SK-N-SH treated with all-trans-retinoic acid at 6 μM for 48 hours (cell line): ENCODE measurements around the gene PTPRCAP.

Experiments
- ATAC-seq: fragments of 200-7000 bp; cut with Tn5 transposase; 3 replicates; pipeline ENCODE4 v1.9.1; 2020; ENCODE audit warnings: mild to moderate bottlenecking, moderate library complexity
- ARNTL ChIP-seq: fragments of 450-650 bp; formaldehyde crosslinking; IDR thresholded peaks from 2 replicates; pipeline ENCODE4 v1.5.0; 2020; ENCODE audit warnings: low read depth, mild to moderate bottlenecking, moderate library complexity, borderline replicate concordance
- BACH2 ChIP-seq: fragments of 250-450 bp; sonication (Bioruptor Pico); IDR thresholded peaks from 2 replicates; pipeline ENCODE4 v1.9.0; 2021; ENCODE audit warnings: mild to moderate bottlenecking, borderline replicate concordance
- CSDC2 ChIP-seq: fragments of 250-450 bp; sonication (Bioruptor Pico); IDR thresholded peaks from 2 replicates; pipeline ENCODE4 v1.5.0; 2020; ENCODE audit warnings: mild to moderate bottlenecking, moderate library complexity
- ESRRG ChIP-seq: fragments of 250-450 bp; sonication (Bioruptor Pico); IDR thresholded peaks from 2 replicates; pipeline ENCODE4 v1.6.1; 2021; ENCODE audit warnings: mild to moderate bottlenecking
- GLIS3 ChIP-seq: fragments of 250-450 bp; sonication (Bioruptor Pico); IDR thresholded peaks from 2 replicates; pipeline ENCODE4 v1.5.0; 2020; ENCODE audit warnings: mild to moderate bottlenecking, moderate library complexity
- ISL1 ChIP-seq: fragments of 250-450 bp; sonication (Bioruptor Pico); IDR thresholded peaks from 2 replicates; pipeline ENCODE4 v2.1.2; 2022; ENCODE audit warnings: mild to moderate bottlenecking, moderate library complexity
- OSR1 ChIP-seq: fragments of 250-450 bp; sonication (Bioruptor Pico); IDR thresholded peaks from 2 replicates; pipeline ENCODE4 v1.8.0; 2022; ENCODE audit warnings: moderate library complexity, mild to moderate bottlenecking, inconsistent platforms
- PPARA ChIP-seq: fragments of 250-450 bp; sonication (Bioruptor Pico); IDR thresholded peaks from 2 replicates; pipeline ENCODE4 v1.5.0; 2020; ENCODE audit warnings: mild to moderate bottlenecking, borderline replicate concordance
- RARB ChIP-seq: fragments of 250-450 bp; sonication (Bioruptor Pico); IDR thresholded peaks from 2 replicates; pipeline ENCODE4 v1.8.0; 2021; ENCODE audit warnings: mild to moderate bottlenecking, moderate library complexity
- SNAI2 ChIP-seq: fragments of 250-450 bp; sonication (Bioruptor Pico); IDR thresholded peaks from 2 replicates; pipeline ENCODE4 v1.5.0; 2020; ENCODE audit warnings: mild to moderate bottlenecking, moderate library complexity
- TCF4 ChIP-seq: fragments of 250-450 bp; sonication (Bioruptor Pico); IDR thresholded peaks from 2 replicates; pipeline ENCODE4 v1.8.0; 2021; ENCODE audit warnings: mild to moderate bottlenecking, moderate library complexity, borderline replicate concordance
- TOX ChIP-seq: fragments of 250-450 bp; sonication (Bioruptor Pico); IDR thresholded peaks from 2 replicates; pipeline ENCODE4 v1.8.0; 2021; ENCODE audit warnings: mild to moderate bottlenecking, moderate library complexity, borderline replicate concordance
- ZC3H10 ChIP-seq: fragments of 250-450 bp; sonication (Bioruptor Pico); IDR thresholded peaks from 2 replicates; pipeline ENCODE4 v1.5.1; 2021; ENCODE audit warnings: mild to moderate bottlenecking, moderate library complexity
- ZFP3 ChIP-seq: fragments of 250-450 bp; sonication (Bioruptor Pico); IDR thresholded peaks from 2 replicates; pipeline ENCODE4 v1.5.0; 2020; ENCODE audit warnings: mild to moderate bottlenecking, moderate library complexity
- ZFP30 ChIP-seq: fragments of 450-650 bp; formaldehyde crosslinking; IDR thresholded peaks from 2 replicates; pipeline ENCODE4 v1.5.0; 2022; ENCODE audit warnings: mild to moderate bottlenecking, moderate library complexity
- ZNF565 ChIP-seq: fragments of 450-650 bp; formaldehyde crosslinking; conservative IDR thresholded peaks from 2 replicates; pipeline ENCODE4 v1.5.0; 2020; ENCODE audit warnings: low read depth, mild to moderate bottlenecking, moderate library complexity
- ZNF70 ChIP-seq: fragments of 450-650 bp; formaldehyde crosslinking; IDR thresholded peaks from 2 replicates; pipeline ENCODE4 v1.5.0; 2020; ENCODE audit warnings: mild to moderate bottlenecking, moderate library complexity
- ZNF8 ChIP-seq: fragments of 450-650 bp; formaldehyde crosslinking; IDR thresholded peaks from 2 replicates; pipeline ENCODE4 v1.5.0; 2020; ENCODE audit warnings: mild to moderate bottlenecking, moderate library complexity
- TF ChIP-seq, protein P1 (sequence below): fragments of 250-450 bp; sonication (Bioruptor Pico); IDR thresholded peaks from 2 replicates; pipeline ENCODE4 v1.5.0; 2020; ENCODE audit warnings: mild to moderate bottlenecking, moderate library complexity
- TF ChIP-seq, protein P2 (sequence below): fragments of 250-450 bp; sonication (Bioruptor Pico); IDR thresholded peaks from 2 replicates; pipeline ENCODE4 v1.5.1; 2021; ENCODE audit warnings: mild to moderate bottlenecking, moderate library complexity
- TF ChIP-seq, protein P3 (sequence below): fragments of 250-450 bp; sonication (Bioruptor Pico); IDR thresholded peaks from 2 replicates; pipeline ENCODE4 v1.5.1; 2020; ENCODE audit warnings: low read depth, mild to moderate bottlenecking, moderate library complexity
- TF ChIP-seq, protein P4 (sequence below): fragments of 250-450 bp; sonication (Bioruptor Pico); IDR thresholded peaks from 2 replicates; pipeline ENCODE4 v1.8.0; 2020; ENCODE audit warnings: mild to moderate bottlenecking, moderate library complexity, borderline replicate concordance

The PTPRCAP gene

DNA sequence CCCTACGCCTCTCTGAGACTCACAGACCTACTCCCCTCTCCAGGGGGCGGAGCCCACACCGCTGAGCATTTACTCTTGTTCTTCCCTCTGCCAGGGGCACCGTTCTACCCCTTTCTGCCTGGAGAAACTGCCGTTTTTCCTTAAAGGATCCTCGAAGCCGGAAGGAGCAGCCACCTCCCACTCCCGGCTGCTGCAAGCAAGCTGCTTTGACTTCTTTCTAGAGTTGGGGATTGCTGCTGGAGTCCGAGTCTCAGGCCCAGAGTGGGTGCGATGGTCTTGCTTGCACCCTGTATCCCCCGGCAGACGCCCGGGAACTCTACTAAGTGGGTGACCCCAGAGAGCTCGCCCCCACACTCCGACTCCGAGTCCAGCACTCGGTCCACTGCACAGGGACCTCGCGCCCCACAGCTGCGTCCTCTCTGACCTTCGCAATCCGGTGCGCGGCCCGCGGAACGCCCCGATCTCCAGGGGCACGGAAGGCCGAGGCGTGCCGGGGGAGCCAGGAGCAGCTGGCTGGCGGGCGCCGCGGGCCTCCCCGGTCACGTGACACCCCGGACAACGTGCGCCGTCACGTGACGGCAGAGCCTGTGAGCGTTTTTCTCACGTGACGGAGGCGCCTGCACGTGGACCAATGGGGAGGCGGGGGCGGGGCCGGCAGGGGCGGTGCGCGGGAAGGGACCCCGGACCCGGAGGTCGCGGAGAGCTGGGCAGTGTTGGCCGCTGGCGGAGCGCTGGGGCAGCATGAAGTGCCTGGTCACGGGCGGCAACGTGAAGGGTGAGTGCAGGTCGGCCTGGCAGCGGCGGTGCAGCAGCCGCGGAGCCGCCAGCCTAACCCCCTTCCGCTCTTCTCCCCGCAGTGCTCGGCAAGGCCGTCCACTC lies 45.9 kb downstream of the PTPRCAP start, which contains the start of gene RAD9A:
Gene RAD9A (plus strand): TSS at position 683 of the 879 bp plus-strand sequence. CDS start 59 bp downstream, at position 742.
- no peak for TF ChIP-seq BACH2
- peak; percentile 97 for TF ChIP-seq ARNTL (CRISPR knock-in tag)
- TF ChIP-seq ZNF8 (CRISPR knock-in tag): no peak
- TF ChIP-seq, protein P1, sequence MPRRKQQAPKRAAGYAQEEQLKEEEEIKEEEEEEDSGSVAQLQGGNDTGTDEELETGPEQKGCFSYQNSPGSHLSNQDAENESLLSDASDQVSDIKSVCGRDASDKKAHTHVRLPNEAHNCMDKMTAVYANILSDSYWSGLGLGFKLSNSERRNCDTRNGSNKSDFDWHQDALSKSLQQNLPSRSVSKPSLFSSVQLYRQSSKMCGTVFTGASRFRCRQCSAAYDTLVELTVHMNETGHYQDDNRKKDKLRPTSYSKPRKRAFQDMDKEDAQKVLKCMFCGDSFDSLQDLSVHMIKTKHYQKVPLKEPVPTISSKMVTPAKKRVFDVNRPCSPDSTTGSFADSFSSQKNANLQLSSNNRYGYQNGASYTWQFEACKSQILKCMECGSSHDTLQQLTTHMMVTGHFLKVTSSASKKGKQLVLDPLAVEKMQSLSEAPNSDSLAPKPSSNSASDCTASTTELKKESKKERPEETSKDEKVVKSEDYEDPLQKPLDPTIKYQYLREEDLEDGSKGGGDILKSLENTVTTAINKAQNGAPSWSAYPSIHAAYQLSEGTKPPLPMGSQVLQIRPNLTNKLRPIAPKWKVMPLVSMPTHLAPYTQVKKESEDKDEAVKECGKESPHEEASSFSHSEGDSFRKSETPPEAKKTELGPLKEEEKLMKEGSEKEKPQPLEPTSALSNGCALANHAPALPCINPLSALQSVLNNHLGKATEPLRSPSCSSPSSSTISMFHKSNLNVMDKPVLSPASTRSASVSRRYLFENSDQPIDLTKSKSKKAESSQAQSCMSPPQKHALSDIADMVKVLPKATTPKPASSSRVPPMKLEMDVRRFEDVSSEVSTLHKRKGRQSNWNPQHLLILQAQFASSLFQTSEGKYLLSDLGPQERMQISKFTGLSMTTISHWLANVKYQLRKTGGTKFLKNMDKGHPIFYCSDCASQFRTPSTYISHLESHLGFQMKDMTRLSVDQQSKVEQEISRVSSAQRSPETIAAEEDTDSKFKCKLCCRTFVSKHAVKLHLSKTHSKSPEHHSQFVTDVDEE: 0 out of 2 replicates have a peak, but pooled peaks have one; percentile 17
- TF ChIP-seq ZFP3 (CRISPR knock-in tag): 0 out of 2 replicates have a peak, but pooled peaks have one; percentile 60
- TF ChIP-seq, all 23 proteins: peak for 3
- ATAC-seq: peak; percentile 77

DNA sequence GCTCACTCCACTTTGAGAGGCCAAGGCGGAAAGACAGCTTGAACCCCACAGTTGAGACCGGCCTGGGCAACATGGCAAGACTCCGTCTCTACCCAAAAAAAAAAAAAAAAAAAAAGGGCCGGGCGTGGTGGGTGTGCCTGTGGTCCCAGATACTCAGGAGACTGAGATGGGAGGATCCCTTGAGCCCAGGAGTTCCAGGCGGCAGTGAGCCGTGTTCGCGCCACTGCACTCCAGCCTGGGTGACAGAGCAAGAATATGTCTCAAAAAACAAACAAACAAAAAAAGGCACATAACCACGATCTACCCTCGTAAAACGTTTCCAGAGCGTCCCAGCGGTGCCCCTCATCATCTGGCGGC lies 46.6 kb downstream of the PTPRCAP start:
- no peak for ATAC-seq
- no peak; the same call in 1 of the 2 replicates for TF ChIP-seq GLIS3 (CRISPR knock-in tag)
- no peak for TF ChIP-seq ZC3H10 (CRISPR knock-in tag)
- no peak for TF ChIP-seq OSR1 (CRISPR knock-in tag)
- no peak for TF ChIP-seq ZNF8 (CRISPR knock-in tag)
- TF ChIP-seq ZFP30: no peak
- TF ChIP-seq PPARA (CRISPR knock-in tag): no peak
- TF ChIP-seq ZNF565: no peak
- TF ChIP-seq TCF4: no peak
- TF ChIP-seq TOX (CRISPR knock-in tag): no peak
- no peak for TF ChIP-seq SNAI2 (CRISPR knock-in tag)
- TF ChIP-seq RARB: no peak
- no peak for TF ChIP-seq BACH2
- no peak for TF ChIP-seq ESRRG (CRISPR knock-in tag)
- TF ChIP-seq, protein P2, sequence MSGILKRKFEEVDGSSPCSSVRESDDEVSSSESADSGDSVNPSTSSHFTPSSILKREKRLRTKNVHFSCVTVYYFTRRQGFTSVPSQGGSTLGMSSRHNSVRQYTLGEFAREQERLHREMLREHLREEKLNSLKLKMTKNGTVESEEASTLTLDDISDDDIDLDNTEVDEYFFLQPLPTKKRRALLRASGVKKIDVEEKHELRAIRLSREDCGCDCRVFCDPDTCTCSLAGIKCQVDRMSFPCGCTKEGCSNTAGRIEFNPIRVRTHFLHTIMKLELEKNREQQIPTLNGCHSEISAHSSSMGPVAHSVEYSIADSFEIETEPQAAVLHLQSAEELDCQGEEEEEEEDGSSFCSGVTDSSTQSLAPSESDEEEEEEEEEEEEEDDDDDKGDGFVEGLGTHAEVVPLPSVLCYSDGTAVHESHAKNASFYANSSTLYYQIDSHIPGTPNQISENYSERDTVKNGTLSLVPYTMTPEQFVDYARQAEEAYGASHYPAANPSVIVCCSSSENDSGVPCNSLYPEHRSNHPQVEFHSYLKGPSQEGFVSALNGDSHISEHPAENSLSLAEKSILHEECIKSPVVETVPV (CRISPR knock-in tag): no peak
- TF ChIP-seq ARNTL (CRISPR knock-in tag): no peak

DNA sequence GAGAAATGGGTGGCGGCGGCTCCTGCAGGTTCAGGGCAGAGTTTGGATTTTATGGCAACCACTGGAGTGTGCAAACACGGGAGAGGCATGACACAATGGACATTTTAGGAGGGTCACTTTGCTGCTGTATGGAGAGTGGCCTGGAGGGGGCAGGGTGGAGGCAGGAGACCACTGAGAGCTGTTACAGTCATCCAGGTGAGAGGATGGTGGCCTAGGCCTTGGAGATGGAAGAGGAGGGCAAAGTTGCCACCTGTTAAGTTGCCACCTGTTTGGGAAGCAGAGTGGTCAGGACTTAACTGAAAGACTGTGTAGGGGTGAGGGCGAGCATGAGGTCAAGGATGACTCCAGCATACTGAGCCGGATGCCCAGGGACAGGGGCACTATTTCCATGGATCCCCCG lies 48.0 kb downstream of the PTPRCAP start:
- ATAC-seq: 0 out of 3 replicates have a peak, but pooled peaks have one; percentile 15

DNA sequence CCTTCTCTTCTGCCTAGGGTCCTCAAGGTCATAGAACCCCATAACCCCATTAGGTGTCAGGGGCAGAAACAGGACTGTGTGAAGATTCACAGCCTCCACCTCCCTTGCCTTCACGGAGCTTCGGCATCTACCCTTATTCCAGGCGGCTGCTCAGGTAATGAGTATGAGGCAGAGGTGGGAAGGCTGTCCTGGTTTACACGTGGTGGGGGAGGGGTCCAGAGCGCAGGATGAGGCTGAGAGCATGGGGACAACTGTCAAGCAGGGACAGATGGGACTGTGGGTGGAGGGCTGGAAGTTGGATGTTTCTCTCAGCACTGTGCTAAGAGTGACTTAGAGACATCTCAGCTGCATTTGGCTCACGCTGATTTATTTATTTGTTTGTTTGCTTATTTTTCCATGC lies 50.0 kb downstream of the PTPRCAP start:
- no peak for ATAC-seq
- TF ChIP-seq ARNTL (CRISPR knock-in tag) (no peak), TCF4 (no peak), ZNF565 (no peak), GLIS3 (CRISPR knock-in tag) (no peak), BACH2 (no peak), RARB (no peak), ZFP3 (CRISPR knock-in tag) (no peak), PPARA (CRISPR knock-in tag) (no peak), ZNF70 (CRISPR knock-in tag) (no peak), ISL1 (no peak), OSR1 (CRISPR knock-in tag) (no peak), CSDC2 (CRISPR knock-in tag) (no peak)
- TF ChIP-seq, protein P2 (CRISPR knock-in tag): no peak
- TF ChIP-seq, protein P1: no peak
- TF ChIP-seq, protein P3, sequence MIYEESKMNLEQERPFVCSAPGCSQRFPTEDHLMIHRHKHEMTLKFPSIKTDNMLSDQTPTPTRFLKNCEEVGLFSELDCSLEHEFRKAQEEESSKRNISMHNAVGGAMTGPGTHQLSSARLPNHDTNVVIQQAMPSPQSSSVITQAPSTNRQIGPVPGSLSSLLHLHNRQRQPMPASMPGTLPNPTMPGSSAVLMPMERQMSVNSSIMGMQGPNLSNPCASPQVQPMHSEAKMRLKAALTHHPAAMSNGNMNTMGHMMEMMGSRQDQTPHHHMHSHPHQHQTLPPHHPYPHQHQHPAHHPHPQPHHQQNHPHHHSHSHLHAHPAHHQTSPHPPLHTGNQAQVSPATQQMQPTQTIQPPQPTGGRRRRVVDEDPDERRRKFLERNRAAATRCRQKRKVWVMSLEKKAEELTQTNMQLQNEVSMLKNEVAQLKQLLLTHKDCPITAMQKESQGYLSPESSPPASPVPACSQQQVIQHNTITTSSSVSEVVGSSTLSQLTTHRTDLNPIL (CRISPR knock-in tag): no peak
- TF ChIP-seq, protein P4, sequence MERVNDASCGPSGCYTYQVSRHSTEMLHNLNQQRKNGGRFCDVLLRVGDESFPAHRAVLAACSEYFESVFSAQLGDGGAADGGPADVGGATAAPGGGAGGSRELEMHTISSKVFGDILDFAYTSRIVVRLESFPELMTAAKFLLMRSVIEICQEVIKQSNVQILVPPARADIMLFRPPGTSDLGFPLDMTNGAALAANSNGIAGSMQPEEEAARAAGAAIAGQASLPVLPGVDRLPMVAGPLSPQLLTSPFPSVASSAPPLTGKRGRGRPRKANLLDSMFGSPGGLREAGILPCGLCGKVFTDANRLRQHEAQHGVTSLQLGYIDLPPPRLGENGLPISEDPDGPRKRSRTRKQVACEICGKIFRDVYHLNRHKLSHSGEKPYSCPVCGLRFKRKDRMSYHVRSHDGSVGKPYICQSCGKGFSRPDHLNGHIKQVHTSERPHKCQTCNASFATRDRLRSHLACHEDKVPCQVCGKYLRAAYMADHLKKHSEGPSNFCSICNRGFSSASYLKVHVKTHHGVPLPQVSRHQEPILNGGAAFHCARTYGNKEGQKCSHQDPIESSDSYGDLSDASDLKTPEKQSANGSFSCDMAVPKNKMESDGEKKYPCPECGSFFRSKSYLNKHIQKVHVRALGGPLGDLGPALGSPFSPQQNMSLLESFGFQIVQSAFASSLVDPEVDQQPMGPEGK (CRISPR knock-in tag): no peak

More for the DNA sequence above, 48.0 kb downstream of the PTPRCAP start:
- TF ChIP-seq TCF4: no peak
